Sigmoid colon (tissue), 7 donors: Measurements from ENCODE around the gene AUTS2. TPM values are rescaled to one million over a fixed set of nuclear protein-coding genes. Genes with fewer than 3 reads are reported as not detected.
A peak's percentile ranks its signal among the peaks of the same experiment; 100 is the strongest.

ENCODE experiments used
- DNase-seq: peaks from one replicate; pipeline ENCODE4 v3.0.0-alpha.2; 2019
- H3K27ac ChIP-seq, 4 donors: fragments of 200-600 bp; sonication (generic); one replicate each; pipeline ENCODE4 v1.5.1; 2016 to 2019; ENCODE audit warnings: mild to moderate bottlenecking in 1 of 4
- H3K27me3 ChIP-seq, 3 donors: fragments of 200-600 bp; sonication (generic); one replicate each; pipeline ENCODE4 v1.5.1; 2019; ENCODE audit warnings: mild to moderate bottlenecking in 1 of 3
- H3K36me3 ChIP-seq, 4 donors: fragments of 200-600 bp; sonication (generic); one replicate each; pipeline ENCODE4 v1.5.1; 2016 to 2019
- H3K4me1 ChIP-seq, 4 donors: fragments of 200-600 bp; sonication (generic); one replicate each; pipeline ENCODE4 v1.5.1; 2017 to 2019
- H3K4me3 ChIP-seq, 4 donors: fragments of 200-600 bp; sonication (generic); one replicate each; pipeline ENCODE4 v1.5.1; 2017 to 2019; ENCODE audit warnings: mild to moderate bottlenecking in 2 of 4, moderate library complexity in 1 of 4
- H3K9me3 ChIP-seq, 4 donors: fragments of 200-600 bp in 3 of 4; sonication (generic) in 3 of 4; one replicate each; pipeline versions ENCODE4 v1.5.1 to v1.6.1; 2013 to 2019
- EP300 ChIP-seq, 4 donors: sonication (generic); formaldehyde crosslinking; IDR thresholded peaks; one replicate each; pipeline ENCODE4 v1.6.1; 2017; ENCODE audit warnings: antibody characterized with exemption in 4 of 4
- POLR2A ChIP-seq, 2 donors: fragments of 450-650 bp; IDR thresholded peaks; one replicate each; pipeline ENCODE4 v1.6.1; 2016; ENCODE audit warnings: antibody characterized with exemption in 2 of 2, mild to moderate bottlenecking in 2 of 2, moderate library complexity in 2 of 2
- POLR2AphosphoS5 ChIP-seq, 4 donors: sonication (generic); formaldehyde crosslinking; IDR thresholded peaks; one replicate each; pipeline ENCODE4 v1.6.1; 2017; ENCODE audit warnings: antibody characterized with exemption in 4 of 4
- WGBS, 2 donors: extraction: QIAGEN DNeasy Blood & Tissue Kit; methylation state at CpG; one replicate each; pipeline ENCODE4 v1.1.7; 2013; 5-methylcytosine and 5-hydroxymethylcytosine counted together
- intact Hi-C: fragments of 100-400 bp; cut with DNase I; formaldehyde crosslinking; loops from one replicate; pipeline ENCODE4 v1.15.1; 2023
- polyA plus RNA-seq, 3 donors: library from polyadenylated mRNA; stranded (reverse); fragments of 200-250 nt; gene quantifications; one replicate each; pipeline ENCODE4 v1.2.3, GENCODE V29; 2013
- total RNA-seq, 4 donors: library from RNA; depleted of rRNA; stranded (reverse); fragments of >200 nt; gene quantifications; one replicate each; pipeline ENCODE4 v1.1.0, GENCODE V29; 2016
- TF ChIP-seq, protein P1 (sequence below), 4 experiments: fragments of 450-650 bp in 3 of 4; fragments of 200-600 bp in 1 of 4; IDR thresholded peaks; one replicate each; pipeline ENCODE4 v1.5.1; 2016 to 2019; ENCODE audit warnings: antibody characterized with exemption in 4 of 4, mild to moderate bottlenecking in 3 of 4, moderate library complexity in 2 of 4
- donor health status: healthy with polysubstance abuse.
- donor health status: Bipolar disorder and iron deficiency.
- donor health status: healthy.

AUTS2 gene
- total and polyA plus RNA-seq, 7 donors, result 3.6 to 55.7 (median 25.5) TPM

DNA sequence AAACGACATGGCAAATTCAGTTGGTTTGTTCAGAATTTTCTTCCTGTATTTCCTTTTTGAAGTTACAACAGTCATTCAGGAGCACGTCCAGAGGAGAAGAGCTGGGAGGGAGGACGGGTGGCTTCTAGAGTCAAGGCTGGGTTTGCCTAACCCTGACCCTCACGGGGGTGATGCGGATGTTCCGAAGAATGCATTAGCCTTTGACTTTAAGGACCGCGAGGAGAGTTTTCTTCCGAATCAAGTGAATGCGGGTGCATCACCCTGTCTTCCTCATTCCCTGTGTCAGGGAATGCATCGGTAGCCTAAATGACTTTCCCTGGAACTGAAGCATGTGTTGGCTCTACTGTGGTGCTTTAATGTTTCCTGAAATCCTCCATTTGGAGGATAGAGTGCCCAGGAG lies 1137.0 kb downstream of the AUTS2 start:
- H3K4me3 ChIP-seq, result no peak overlapping the region
- no peak overlapping the region for H3K27ac ChIP-seq
- no peak for DNase-seq
- H3K4me1 ChIP-seq, result peaks cover 0 to 21% (median 7%) of the 10 kb centered on the region in 4 donors
- 91 to 95% methylated on average over 11 of the region's 11 CpGs for WGBS, 2 donors
- no peak for TF ChIP-seq EP300 (IDR thresholded peaks at IDR 0.05)
- TF ChIP-seq POLR2A (IDR thresholded peaks at IDR 0.05), result no peak
- TF ChIP-seq, protein P1, sequence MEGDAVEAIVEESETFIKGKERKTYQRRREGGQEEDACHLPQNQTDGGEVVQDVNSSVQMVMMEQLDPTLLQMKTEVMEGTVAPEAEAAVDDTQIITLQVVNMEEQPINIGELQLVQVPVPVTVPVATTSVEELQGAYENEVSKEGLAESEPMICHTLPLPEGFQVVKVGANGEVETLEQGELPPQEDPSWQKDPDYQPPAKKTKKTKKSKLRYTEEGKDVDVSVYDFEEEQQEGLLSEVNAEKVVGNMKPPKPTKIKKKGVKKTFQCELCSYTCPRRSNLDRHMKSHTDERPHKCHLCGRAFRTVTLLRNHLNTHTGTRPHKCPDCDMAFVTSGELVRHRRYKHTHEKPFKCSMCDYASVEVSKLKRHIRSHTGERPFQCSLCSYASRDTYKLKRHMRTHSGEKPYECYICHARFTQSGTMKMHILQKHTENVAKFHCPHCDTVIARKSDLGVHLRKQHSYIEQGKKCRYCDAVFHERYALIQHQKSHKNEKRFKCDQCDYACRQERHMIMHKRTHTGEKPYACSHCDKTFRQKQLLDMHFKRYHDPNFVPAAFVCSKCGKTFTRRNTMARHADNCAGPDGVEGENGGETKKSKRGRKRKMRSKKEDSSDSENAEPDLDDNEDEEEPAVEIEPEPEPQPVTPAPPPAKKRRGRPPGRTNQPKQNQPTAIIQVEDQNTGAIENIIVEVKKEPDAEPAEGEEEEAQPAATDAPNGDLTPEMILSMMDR (IDR thresholded peaks at IDR 0.05), result no peak
- TF ChIP-seq POLR2AphosphoS5 (IDR thresholded peaks at IDR 0.05), result no peak
- H3K36me3 ChIP-seq, result no peaks in the 10 kb centered on the region
- intact Hi-C loops, result no loop called here
- H3K27me3 ChIP-seq, result no peaks in the 10 kb centered on the region
- no peaks in the 10 kb centered on the region for H3K9me3 ChIP-seq

DNA sequence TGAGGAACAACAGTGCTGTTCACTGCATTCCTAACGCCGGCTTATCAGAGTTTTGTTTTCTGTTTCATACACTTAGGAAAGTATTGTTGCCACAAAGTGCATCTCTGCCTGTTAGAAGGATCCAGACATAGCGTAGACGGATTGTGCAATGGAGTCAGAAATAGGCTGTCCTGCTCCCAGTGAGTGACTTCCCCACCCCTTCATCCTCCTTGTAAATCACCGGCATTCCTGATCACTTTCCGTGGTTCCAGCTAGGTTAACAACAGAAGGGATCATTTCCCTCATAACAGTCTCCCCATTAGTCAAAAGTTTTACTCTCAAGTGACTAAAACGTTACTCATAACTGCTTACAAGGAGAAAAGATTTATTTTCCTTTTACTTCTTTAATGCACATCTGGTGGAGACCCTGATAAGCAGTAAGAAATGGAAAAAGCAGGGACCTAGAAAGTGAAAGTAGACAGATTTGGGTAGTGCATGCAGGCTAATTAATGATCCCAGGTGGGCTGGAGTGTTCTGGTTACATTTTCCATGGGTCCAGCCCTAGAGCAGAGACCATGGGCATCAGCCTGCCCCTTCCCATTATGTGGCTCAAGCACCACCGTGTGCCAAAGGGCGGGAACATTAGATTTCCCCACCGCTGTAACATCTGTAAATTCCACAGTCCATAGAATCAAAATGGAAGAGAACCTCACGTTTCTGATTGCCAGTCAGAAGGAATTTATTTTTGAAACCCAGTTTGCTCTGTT lies 1138.6 kb downstream of the AUTS2 start:
- WGBS, 2 donors, result 29 to 44% methylated on average over 11 of the region's 11 CpGs
- no peak for DNase-seq
- Histone ChIP-seq H3K27me3 (no peaks in the 10 kb centered on the region), H3K36me3 (no peaks in the 10 kb centered on the region), H3K4me3 (peak overlapping the region in 1 of 4 donors; percentile 4), H3K4me1 (peaks cover 0 to 21% (median 7%) of the 10 kb centered on the region in 4 donors), H3K9me3 (no peaks in the 10 kb centered on the region), H3K27ac (peak overlapping the region in 1 of 4 donors; percentile 29)
- TF ChIP-seq EP300 (IDR thresholded peaks at IDR 0.05), result no peak
- TF ChIP-seq, protein P1 (IDR thresholded peaks at IDR 0.05), result no peak
- TF ChIP-seq POLR2AphosphoS5 (IDR thresholded peaks at IDR 0.05), result no peak
- TF ChIP-seq POLR2A (IDR thresholded peaks at IDR 0.05), result no peak
- intact Hi-C loops, result no loop called here

DNA sequence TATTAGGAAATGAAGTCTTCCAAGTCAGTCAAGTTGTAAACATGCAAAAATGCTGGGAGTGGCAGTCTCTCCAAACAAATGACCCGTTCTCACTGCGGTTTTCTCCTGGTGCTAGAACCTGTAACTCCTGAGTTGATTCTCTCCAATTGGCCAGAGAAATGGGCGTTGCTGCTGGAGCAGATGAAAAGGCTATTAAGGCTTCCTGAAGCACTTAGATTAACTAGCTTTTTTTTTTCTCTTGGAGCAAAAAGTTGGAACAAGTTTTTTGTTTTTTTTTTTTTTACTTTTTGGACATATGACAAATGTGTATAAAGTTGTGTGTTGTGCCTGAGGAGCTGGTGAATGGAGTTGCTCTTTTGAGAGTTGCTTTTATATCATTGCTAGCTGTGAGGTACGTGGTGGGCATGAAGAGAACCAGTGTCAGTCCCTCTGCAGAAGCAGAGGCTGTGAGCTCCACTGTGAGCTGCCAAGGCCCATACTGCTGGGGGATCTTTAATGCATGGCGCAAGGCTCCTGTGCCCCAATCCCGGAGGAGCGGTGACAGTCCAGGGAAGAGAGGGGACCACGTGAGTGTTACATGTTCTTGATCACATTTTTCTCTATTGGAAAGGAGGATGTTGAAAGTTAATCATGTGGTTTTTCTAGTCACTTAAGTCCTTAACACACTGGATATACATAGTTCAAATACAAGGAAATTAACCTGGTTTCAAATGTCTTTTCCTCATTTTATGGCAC lies 1140.0 kb downstream of the AUTS2 start:
- H3K4me1 ChIP-seq, result peaks cover 0 to 21% (median 7%) of the 10 kb centered on the region in 4 donors
- H3K4me3 ChIP-seq, result no peak overlapping the region
- no peaks in the 10 kb centered on the region for H3K36me3 ChIP-seq
- DNase-seq, result no peak
- TF ChIP-seq, protein P1 (IDR thresholded peaks at IDR 0.05), result no peak
- TF ChIP-seq EP300 (IDR thresholded peaks at IDR 0.05) (no peak), POLR2A (IDR thresholded peaks at IDR 0.05) (no peak), POLR2AphosphoS5 (IDR thresholded peaks at IDR 0.05) (no peak)
- no peaks in the 10 kb centered on the region for H3K9me3 ChIP-seq
- no peak overlapping the region for H3K27ac ChIP-seq
- 55 to 76% methylated on average over 8 of the region's 8 CpGs for whole genome bisulfite sequencing, 2 donors
- intact Hi-C loops, result no loop called here
- no peaks in the 10 kb centered on the region for H3K27me3 ChIP-seq

DNA sequence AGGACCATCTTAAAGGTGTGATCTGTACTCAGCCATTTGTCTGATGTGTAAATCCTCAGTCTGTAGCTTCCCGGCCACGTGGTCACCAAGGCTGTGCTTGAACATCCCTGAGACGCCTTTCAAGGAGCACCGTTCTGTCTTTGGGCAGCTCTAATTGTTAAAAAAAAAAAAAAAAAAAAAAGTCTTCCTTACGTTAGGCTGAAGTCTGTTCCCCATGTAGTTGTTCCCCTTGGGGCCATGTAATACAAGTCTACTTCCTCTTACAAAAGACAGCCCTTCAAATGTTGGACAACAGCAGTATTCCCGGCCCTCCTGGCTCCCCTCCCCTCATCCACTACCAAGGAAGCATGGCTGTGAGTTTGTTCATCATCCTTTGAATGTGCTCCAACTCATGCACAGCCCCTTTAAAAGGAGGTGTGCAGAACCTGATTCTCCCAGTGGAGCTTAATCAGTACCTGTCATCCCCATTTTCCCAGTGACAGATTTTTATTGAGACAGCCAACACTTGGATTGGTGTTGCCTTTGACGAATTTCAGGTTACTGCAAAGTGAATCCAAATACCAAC lies 1141.5 kb downstream of the AUTS2 start:
- H3K27me3 ChIP-seq, result no peaks in the 10 kb centered on the region
- peaks cover 0 to 13% (median 5%) of the 10 kb centered on the region in 4 donors for H3K4me1 ChIP-seq
- H3K36me3 ChIP-seq, result no peaks in the 10 kb centered on the region
- TF ChIP-seq EP300 (IDR thresholded peaks at IDR 0.05) (no peak), POLR2A (IDR thresholded peaks at IDR 0.05) (no peak), POLR2AphosphoS5 (IDR thresholded peaks at IDR 0.05) (no peak)
- TF ChIP-seq, protein P1 (IDR thresholded peaks at IDR 0.05), result no peak
- no peak overlapping the region for H3K27ac ChIP-seq
- intact Hi-C loops, result no loop called here
- whole genome bisulfite sequencing, 2 donors, result 63 to 76% methylated on average over 7 of the region's 7 CpGs
- no peak overlapping the region for H3K4me3 ChIP-seq
- H3K9me3 ChIP-seq, result no peaks in the 10 kb centered on the region
- DNase-seq, result no peak
